OCI-M2 (cell line): ENCODE measurements around the gene ZFTA.
"Not testable (repeated sequence)": the region's sequence is repeated elsewhere in the genome, so short reads cannot be mapped to it uniquely, and the experiment has no call there.

Experiments
- DNase-seq: peaks from one replicate; lab custom pipeline; 2025; ENCODE audit not compliant: unreplicated experiment; lab: John Stamatoyannopoulos, UW

Gene ZFTA

DNA sequence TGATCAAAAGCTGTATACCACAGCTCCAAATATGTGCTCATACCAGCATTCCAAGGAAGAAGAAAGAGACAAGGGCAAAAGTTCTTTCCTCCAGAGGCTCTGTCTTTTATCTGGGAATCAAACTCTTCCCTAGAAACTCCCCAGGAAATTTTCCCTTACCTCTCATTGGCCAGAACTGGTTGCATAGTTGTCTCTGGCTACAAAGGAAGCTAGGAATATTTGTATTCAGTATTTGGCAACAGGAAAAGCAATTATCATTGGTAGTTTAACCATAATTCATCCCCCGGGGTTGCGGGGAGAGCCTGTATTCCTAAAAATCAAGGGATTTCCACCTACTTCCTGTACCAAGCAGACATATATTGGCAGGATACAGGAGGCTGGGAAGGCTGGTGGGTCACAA lies 10.5 kb upstream of the ZFTA start:
- DNase-seq, result no peak

- no peak for DNase-seq
Measured at GRCh38 chr11:63775191-63775590, 6.6 kb upstream of the ZFTA start.

- not testable (repeated sequence) for DNase-seq
Measured at GRCh38 chr11:63771741-63772318, 3.3 kb upstream of the ZFTA start.

- DNase-seq, result no peak
Measured at GRCh38 chr11:63770763-63771162, 2.2 kb upstream of the ZFTA start.

- no peak for DNase-seq
Measured at GRCh38 chr11:63769714-63770455, 1.3 kb upstream of the ZFTA start.

- DNase-seq, result no peak
Measured at GRCh38 chr11:63769042-63769713, 603 bp upstream of the ZFTA start.

GRCh38 chr11:63767565-63768236 lies 874 bp downstream of the ZFTA start:
- DNase-seq, result no peak

DNA sequence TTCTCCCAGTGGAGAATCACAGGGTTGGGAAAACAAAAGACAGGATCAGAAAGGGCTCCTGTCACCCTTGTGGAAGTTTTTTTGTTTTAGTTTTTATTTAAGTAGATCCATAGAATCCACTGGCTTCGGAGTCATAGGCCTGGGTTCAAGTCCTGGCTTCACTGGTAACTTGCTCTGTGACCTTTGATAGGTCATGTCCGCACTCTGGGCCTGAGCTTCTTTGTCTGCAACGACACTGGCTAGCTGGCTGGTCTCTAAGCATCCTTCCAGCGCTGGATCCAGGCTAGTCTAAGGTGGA lies 1.4 kb downstream of the ZFTA start:
- DNase-seq, result no peak

GRCh38 chr11:63766531-63767235 lies 1.9 kb downstream of the ZFTA start:
- DNase-seq, result no peak

GRCh38 chr11:63765688-63766241 lies 2.8 kb downstream of the ZFTA start:
- no peak for DNase-seq

DNA sequence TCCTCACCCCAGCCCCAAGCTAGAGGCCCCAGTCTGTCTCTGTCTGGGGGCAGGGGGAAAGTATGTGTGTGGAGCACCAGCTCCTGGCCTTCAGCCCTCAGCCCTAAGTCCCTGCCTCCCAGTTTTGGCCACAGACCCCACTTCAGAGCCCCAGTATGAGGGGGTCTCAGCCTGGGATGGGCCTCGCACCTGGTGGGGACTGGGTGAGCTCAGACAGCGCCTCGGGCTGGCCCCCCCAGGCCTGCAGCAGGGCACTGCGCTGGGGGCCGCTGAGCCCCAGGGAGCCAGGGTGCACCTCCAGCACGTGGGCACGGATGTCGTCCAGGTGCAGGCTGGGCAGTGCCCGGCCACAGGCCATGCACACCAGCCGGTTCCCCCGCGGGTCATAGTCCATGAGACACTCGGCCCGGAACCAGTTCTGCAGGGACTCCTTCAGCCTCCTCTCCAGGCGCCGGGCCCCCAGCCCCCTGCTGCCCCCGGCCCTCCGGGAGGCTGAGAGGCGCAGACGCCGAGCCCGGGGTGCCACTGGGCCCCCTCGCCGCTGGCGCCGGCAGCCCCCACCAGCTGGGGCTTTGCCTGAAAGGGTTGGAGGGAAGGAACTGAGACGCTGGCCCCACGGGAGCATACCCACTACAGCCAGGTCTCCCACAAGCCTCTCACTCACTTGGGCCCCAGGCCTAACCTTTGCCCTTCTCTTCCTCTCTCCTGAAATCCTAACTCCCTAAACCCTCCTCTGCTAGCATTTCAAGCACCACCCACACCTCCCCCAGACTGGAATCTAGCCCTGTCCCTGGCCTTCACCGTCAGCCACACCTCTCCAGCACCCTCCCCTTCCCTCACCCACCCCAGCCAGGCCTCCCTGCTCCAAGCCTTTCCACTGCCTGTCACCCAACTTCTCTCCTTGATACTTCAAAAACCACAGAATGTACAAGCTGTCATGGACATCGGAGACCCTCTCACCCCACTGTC lies 3.6 kb downstream of the ZFTA start:
- no peak for DNase-seq

- no peak for DNase-seq
Measured at GRCh38 chr11:63764340-63764678, 4.3 kb downstream of the ZFTA start.

DNA sequence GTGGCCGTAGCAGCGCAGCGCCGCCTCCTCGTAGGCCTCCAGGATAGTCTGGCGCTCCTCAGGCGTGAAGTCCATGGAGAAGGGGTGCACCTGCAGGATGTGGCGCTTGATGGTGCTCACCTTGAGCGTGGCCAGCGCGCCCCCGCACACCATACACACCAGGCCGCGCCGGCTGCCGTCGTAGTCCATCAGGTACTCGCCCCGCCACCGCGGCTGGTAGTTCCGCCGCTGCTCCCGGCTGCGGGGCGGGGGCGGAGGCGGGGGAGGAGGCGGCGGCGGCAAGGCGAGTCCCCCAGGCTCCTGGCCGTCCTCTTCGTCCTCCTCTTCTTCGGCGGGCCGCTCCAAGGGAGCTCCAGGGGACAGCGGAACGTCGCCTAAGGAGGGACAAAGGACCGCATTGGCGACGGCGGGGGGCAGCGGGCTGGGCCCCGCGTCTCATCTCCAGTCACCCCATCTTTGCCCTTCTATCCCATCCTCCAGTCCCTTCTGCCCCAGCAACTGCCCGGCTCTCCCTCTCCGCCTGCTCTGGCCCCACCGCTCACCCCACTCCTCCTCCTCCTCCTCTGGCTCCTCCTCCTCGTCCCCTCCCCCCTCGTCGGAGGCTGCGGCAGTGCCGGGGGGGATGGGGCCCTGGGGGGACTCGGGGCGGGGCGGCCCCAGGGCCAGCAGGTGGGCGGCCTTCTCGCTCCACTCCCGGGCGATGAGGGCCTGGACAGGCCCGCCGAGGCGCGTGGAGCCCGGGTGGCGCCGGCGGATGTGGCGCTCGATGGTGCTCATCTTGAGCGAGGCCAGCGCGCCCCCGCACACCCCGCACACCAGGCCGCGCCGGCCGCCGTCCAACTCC lies 4.9 kb downstream of the ZFTA start:
- no peak for DNase-seq

- no peak for DNase-seq
Measured at GRCh38 chr11:63762654-63763495, 5.7 kb downstream of the ZFTA start.

DNA sequence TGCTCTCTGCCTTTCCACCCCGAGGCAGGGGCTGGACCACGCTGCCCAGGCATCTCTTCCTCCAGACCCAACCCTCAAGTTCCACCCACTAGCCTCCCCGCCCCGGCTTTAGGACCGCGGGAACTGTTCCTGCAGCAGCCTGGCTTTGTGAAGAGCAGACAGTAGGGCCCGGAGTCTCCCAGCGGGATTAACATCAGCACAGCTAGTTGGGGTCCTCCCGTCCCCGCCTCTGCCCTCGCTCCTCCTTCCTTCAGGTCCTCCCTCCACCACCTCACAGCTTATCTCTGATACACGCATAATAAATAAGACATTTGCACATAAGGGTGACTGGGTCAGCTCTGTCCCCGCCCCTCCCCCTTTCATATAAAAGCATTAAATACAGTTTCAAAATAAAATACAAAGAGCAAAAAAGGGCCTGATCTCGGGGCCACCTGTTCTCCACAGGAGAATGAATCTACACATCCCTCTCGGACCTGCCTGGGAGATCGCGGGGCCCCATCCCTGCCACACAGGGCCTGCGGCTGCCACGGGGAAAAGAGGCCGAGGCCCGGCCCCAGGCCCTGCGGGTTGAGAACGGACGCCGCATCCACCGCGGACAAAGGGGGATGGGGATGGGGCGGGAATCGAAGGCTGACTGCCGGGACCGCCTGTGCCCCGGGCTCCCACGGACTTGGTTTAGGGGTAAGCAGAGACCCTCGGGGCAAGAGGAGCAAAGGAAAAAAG lies 6.5 kb downstream of the ZFTA start:
- no peak for DNase-seq

DNA sequence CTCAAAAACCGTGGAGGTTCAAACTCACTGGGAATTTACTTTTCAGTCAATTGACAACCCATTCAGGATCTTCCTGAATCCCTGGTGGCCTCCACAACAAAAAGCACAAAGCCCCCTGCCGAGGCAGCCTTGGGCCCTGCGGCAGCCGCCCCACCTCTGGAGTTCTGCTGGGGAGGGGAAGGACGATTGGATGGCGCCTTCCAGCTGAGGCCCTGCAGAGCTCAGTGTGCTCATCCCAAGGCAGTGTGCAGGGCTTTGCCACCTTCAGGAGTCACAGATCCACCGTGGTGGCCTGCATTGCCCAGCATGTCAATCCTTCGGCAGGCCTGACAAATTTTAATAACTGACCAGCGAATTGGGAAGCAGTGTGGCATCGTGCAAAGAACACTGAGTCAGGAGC lies 7.4 kb downstream of the ZFTA start:
- DNase-seq, result no peak

DNA sequence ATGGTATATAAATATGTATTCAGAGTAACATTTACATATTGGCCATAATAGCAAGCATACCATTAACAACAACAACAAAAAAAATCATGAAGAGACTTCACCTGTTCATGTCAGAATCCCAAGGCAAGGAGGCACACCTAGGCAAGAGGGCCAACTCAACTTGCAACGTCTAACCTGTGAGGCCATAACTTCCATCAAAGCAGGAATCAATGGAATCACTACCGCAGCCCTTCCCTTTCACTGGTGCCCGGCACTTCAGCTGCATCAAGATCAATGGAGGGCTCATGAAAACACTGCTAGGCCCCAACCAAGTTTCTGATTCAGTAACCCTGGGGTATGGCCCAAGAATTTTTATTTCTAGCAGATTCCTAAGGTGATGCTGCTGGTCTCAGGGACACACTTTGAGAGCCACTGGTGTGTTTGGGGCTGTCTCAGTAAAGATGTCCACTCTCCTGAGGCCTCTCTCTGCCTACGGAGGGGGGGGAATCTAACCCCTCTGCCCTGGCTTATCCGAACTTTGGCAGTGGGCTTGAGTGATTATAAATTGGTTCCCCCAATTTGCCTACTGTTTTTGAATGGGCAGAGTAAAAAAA lies 8.0 kb downstream of the ZFTA start:
- no peak for DNase-seq
